PC-9 (cell line): ENCODE measurements around the gene RPS14. TPM values are rescaled to one million over a fixed set of nuclear protein-coding genes. Genes with fewer than 3 reads are reported as not detected.

Experiments used
- BruUV-seq: library from RNA; stranded (reverse); fragments of 400-500 nt; replicated peaks from 2 replicates; lab custom pipeline; 2021; lab: Mats Ljungman, UMichigan
- CTCF ChIA-PET: fragments of 300-600 bp; sonication (Branson Sonifier 250); formaldehyde crosslinking; loops from one replicate; lab custom pipeline; 2022; ENCODE audit warnings: antibody characterized with exemption; lab: Charles Lee
- POLR2A ChIA-PET: fragments of 300-600 bp; sonication (Branson Sonifier 250); formaldehyde crosslinking; loops from one replicate; lab custom pipeline; 2022; ENCODE audit warnings: antibody characterized with exemption; ENCODE audit not compliant: unreplicated experiment; lab: Charles Lee
- DNase-seq, 2 experiments: peaks; one replicate each; pipeline versions ENCODE4 v3.0.0 to v3.0.0-alpha.2; 2015 to 2022; ENCODE audit warnings: mixed read lengths in 1 of 2
- H2AFZ ChIP-seq: fragments of 200-600 bp; sonication (generic); 2 replicates; pipeline ENCODE4 v1.8.1; 2017; ENCODE audit warnings: antibody characterized with exemption
- H3F3A ChIP-seq: fragments of 200-600 bp; sonication (generic); 2 replicates; pipeline ENCODE4 v1.8.1; 2017; ENCODE audit warnings: antibody characterized with exemption, mild to moderate bottlenecking, low read depth; ENCODE audit not compliant: insufficient read depth
- H3K27ac ChIP-seq: fragments of 200-600 bp; sonication (generic); 2 replicates; pipeline ENCODE4 v1.6.1; 2016; ENCODE audit warnings: mixed run types
- H3K27me3 ChIP-seq: fragments of 200-600 bp; sonication (generic); 2 replicates; pipeline ENCODE4 v1.6.1; 2016; ENCODE audit warnings: low read depth, mixed run types; ENCODE audit not compliant: insufficient read depth
- H3K36me3 ChIP-seq: fragments of 200-600 bp; sonication (generic); 2 replicates; pipeline ENCODE4 v1.6.1; 2016; ENCODE audit warnings: low read depth, mixed run types
- H3K4me1 ChIP-seq: fragments of 200-600 bp; sonication (generic); replicated peaks from 2 replicates; pipeline ENCODE4 v1.6.1; 2016; ENCODE audit warnings: mixed run types; ENCODE audit not compliant: insufficient read depth
- H3K4me2 ChIP-seq: fragments of 200-600 bp; sonication (generic); 2 replicates; pipeline ENCODE4 v1.6.1; 2017; ENCODE audit warnings: mixed run types
- H3K4me3 ChIP-seq: fragments of 200-600 bp; sonication (generic); 2 replicates; pipeline ENCODE4 v1.6.1; 2016; ENCODE audit warnings: mixed run types
- H3K79me2 ChIP-seq: fragments of 200-600 bp; sonication (generic); 2 replicates; pipeline ENCODE4 v1.6.1; 2017; ENCODE audit warnings: low read depth, mixed run types
- H3K9me2 ChIP-seq: fragments of 200-600 bp; sonication (generic); 2 replicates; pipeline ENCODE4 v1.8.1; 2017; ENCODE audit warnings: mild to moderate bottlenecking; ENCODE audit not compliant: insufficient read depth
- H3K9me3 ChIP-seq: fragments of 200-600 bp; sonication (generic); 2 replicates; pipeline ENCODE4 v1.8.1; 2016; ENCODE audit warnings: low read depth; ENCODE audit not compliant: insufficient read depth
- H4K20me1 ChIP-seq: fragments of 200-600 bp; sonication (generic); 2 replicates; pipeline ENCODE4 v1.8.1; 2017; ENCODE audit not compliant: insufficient read depth
- CTCF ChIP-seq: fragments of 200-600 bp; sonication (generic); conservative IDR thresholded peaks from 2 replicates; pipeline ENCODE4 v1.6.1; 2017; ENCODE audit warnings: mixed run types, antibody characterized with exemption, mild to moderate bottlenecking, moderate library complexity
- EZH2 ChIP-seq: fragments of 200-600 bp; sonication (generic); IDR thresholded peaks from 2 replicates; pipeline ENCODE4 v1.8.0; 2017; ENCODE audit warnings: antibody characterized with exemption, low read depth
- intact Hi-C: fragments of 100-400 bp; cut with micrococcal nuclease; formaldehyde crosslinking; loops from one replicate; pipeline ENCODE4 v1.10.0; 2022; ENCODE audit not compliant: unreplicated experiment
- total RNA-seq: library from RNA; stranded (reverse); gene quantifications from 2 replicates; pipeline ENCODE4 v1.2.3, GENCODE V29; 2021

The RPS14 gene
- total RNA-seq, 1 experiment from 2014 or later = 2,907 TPM

GRCh38 chr5:150497989-150498317, 48.4 kb upstream of the RPS14 start:
- peaks cover 26% of the 10 kb centered on the region for H3F3A ChIP-seq
- no peaks in the 10 kb centered on the region for H3K9me2 ChIP-seq
- H3K4me1 ChIP-seq = peaks cover 20% of the 10 kb centered on the region
- DNase-seq = no peak
- H3K4me3 ChIP-seq = no peak overlapping the region
- no TSS peak for BruUV-seq
- H3K79me2 ChIP-seq = peaks cover 80% of the 10 kb centered on the region
- H3K4me2 ChIP-seq = peak overlapping the region; percentile 5
- H3K27ac ChIP-seq = no peak overlapping the region
- no peaks in the 10 kb centered on the region for H3K9me3 ChIP-seq
- no peaks in the 10 kb centered on the region for H3K36me3 ChIP-seq
- H2AFZ ChIP-seq = no peak overlapping the region
- intact Hi-C loops = loop anchor here (1.0 kb wide), 1 partner anchor 19 kb away; no protein-coding TSS in a partner anchor
- no peaks in the 10 kb centered on the region for H3K27me3 ChIP-seq
- ChIA-PET CTCF (interaction anchor here (0.6 to 1.5 kb wide), 3 partner anchors 11 to 176 kb away, joined by 3 to 4 read pairs (median 3); partner anchors contain the start of gene RPS14), POLR2A (interaction anchor here (0.6 kb wide), 2 partner anchors 17 to 24 kb away, joined by 3 to 9 read pairs; no protein-coding TSS in a partner anchor)
- no peak for TF ChIP-seq CTCF
- no peak for TF ChIP-seq EZH2
- H4K20me1 ChIP-seq = peaks cover 76% of the 10 kb centered on the region

GRCh38 chr5:150497274-150497988, 47.9 kb upstream of the RPS14 start:
- H3K9me3 ChIP-seq = no peaks in the 10 kb centered on the region
- peaks cover 25% of the 10 kb centered on the region for H3K4me1 ChIP-seq
- H3K9me2 ChIP-seq = no peaks in the 10 kb centered on the region
- ChIA-PET CTCF (interaction anchor here (0.5 to 1.5 kb wide), 3 partner anchors 10 to 159 kb away, joined by 3 to 5 read pairs (median 4); partner anchors contain the start of gene RPS14), POLR2A (interaction anchor here (0.6 kb wide), 1 partner anchor 23 kb away, joined by 3 read pairs; no protein-coding TSS in a partner anchor)
- no peak overlapping the region for H3K4me3 ChIP-seq
- DNase-seq = peak; percentile 81 to 87
- no TSS peak for BruUV-seq
- H4K20me1 ChIP-seq = peaks cover 75% of the 10 kb centered on the region
- TF ChIP-seq CTCF (no peak), EZH2 (no peak)
- H3F3A ChIP-seq = peaks cover 26% of the 10 kb centered on the region
- H3K27ac ChIP-seq = no peak overlapping the region
- no peaks in the 10 kb centered on the region for H3K27me3 ChIP-seq
- no peak overlapping the region for H2AFZ ChIP-seq
- peaks cover 75% of the 10 kb centered on the region for H3K79me2 ChIP-seq
- intact Hi-C loops = loop anchor here (1.0 kb wide), 1 partner anchor 20 kb away; no protein-coding TSS in a partner anchor
- peak overlapping the region; percentile 5 for H3K4me2 ChIP-seq
- no peaks in the 10 kb centered on the region for H3K36me3 ChIP-seq

GRCh38 chr5:150496534-150496933, 47.0 kb upstream of the RPS14 start:
- Histone ChIP-seq H3K79me2 (peaks cover 69% of the 10 kb centered on the region), H2AFZ (no peak overlapping the region), H3K4me2 (no peak overlapping the region), H3K9me3 (no peaks in the 10 kb centered on the region), H3K4me1 (peaks cover 34% of the 10 kb centered on the region), H3K4me3 (no peak overlapping the region), H4K20me1 (peaks cover 75% of the 10 kb centered on the region), H3K9me2 (no peaks in the 10 kb centered on the region), H3K27me3 (no peaks in the 10 kb centered on the region), H3K27ac (no peak overlapping the region), H3K36me3 (no peaks in the 10 kb centered on the region), H3F3A (peaks cover 34% of the 10 kb centered on the region)
- intact Hi-C loops = no loop called here
- CTCF ChIA-PET = no interaction called here
- POLR2A ChIA-PET = no interaction called here
- TF ChIP-seq EZH2 = no peak
- BruUV-seq = no TSS peak
- no peak for DNase-seq
